ENCODE results near the gene FLVCR2. TPM values are rescaled to one million over a fixed set of nuclear protein-coding genes. Genes with fewer than 3 reads are reported as not detected.

The FLVCR2 gene
- total RNA-seq, 1 donor from 2014 or later: 0.79 TPM

- H3K4me3 ChIP-seq (ENCODE audit: low read depth, low read length): no peak overlapping the region
- no peak for TF ChIP-seq CTCF (IDR thresholded peaks at IDR 0.05; ENCODE audit: insufficient read depth, low read length, severe bottlenecking)
- FAIRE-seq (no peak), DNase-seq (ENCODE audit: low read depth) (no peak)
- no peaks in the 10 kb centered on the region for H3K36me3 ChIP-seq (ENCODE audit: control insufficient read depth, insufficient read depth, low read length)
- no peaks in the 10 kb centered on the region for H3K27me3 ChIP-seq (ENCODE audit: control insufficient read depth, insufficient read depth, low read length)
These were observed 52.5 kb downstream of the FLVCR2 start for GRCh38 chr14:75630695-75631452.

- H3K4me3 ChIP-seq (ENCODE audit: low read depth, low read length): no peak overlapping the region
- TF ChIP-seq CTCF (IDR thresholded peaks at IDR 0.05; ENCODE audit: insufficient read depth, low read length, severe bottlenecking): no peak
- DNase-seq (ENCODE audit: low read depth): no peak
- no peaks in the 10 kb centered on the region for H3K27me3 ChIP-seq (ENCODE audit: control insufficient read depth, insufficient read depth, low read length)
- FAIRE-seq: no peak
- no peaks in the 10 kb centered on the region for H3K36me3 ChIP-seq (ENCODE audit: control insufficient read depth, insufficient read depth, low read length)
These were observed 53.0 kb downstream of the FLVCR2 start for GRCh38 chr14:75631453-75631831.

DNA sequence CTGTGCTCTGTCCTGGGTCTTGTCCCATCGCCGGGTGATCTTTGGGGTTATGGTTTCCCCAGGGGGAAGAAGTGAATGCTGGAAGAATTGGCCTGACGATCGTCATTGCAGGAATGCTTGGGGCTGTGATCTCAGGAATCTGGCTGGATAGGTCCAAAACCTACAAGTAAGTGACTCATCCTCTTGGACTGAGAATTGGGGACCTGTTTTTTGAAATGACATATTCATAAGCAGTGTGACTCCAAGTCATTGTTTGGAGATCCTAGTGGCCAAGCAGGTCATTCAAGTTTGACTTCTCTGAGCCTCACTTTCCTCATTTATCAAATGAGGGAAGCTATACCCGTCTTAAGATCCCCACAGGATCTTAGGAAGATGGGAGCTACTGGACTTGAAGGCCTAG is 56.4 kb downstream of the FLVCR2 start:
- no peak overlapping the region for H3K4me3 ChIP-seq (ENCODE audit: low read depth, low read length)
- H3K27me3 ChIP-seq (ENCODE audit: control insufficient read depth, insufficient read depth, low read length): peaks cover 2% of the 10 kb centered on the region
- no peaks in the 10 kb centered on the region for H3K36me3 ChIP-seq (ENCODE audit: control insufficient read depth, insufficient read depth, low read length)
- no peak for TF ChIP-seq CTCF (IDR thresholded peaks at IDR 0.05; ENCODE audit: insufficient read depth, low read length, severe bottlenecking)
- DNase-seq (ENCODE audit: low read depth) (peak; percentile 39), FAIRE-seq (no peak)

- H3K27me3 ChIP-seq (ENCODE audit: control insufficient read depth, insufficient read depth, low read length): peaks cover 2% of the 10 kb centered on the region
- DNase-seq (ENCODE audit: low read depth) (no peak), FAIRE-seq (no peak)
- no peak overlapping the region for H3K4me3 ChIP-seq (ENCODE audit: low read depth, low read length)
- no peaks in the 10 kb centered on the region for H3K36me3 ChIP-seq (ENCODE audit: control insufficient read depth, insufficient read depth, low read length)
- TF ChIP-seq CTCF (IDR thresholded peaks at IDR 0.05; ENCODE audit: insufficient read depth, low read length, severe bottlenecking): no peak
These were observed 57.8 kb downstream of the FLVCR2 start for GRCh38 chr14:75636100-75636692.

DNA sequence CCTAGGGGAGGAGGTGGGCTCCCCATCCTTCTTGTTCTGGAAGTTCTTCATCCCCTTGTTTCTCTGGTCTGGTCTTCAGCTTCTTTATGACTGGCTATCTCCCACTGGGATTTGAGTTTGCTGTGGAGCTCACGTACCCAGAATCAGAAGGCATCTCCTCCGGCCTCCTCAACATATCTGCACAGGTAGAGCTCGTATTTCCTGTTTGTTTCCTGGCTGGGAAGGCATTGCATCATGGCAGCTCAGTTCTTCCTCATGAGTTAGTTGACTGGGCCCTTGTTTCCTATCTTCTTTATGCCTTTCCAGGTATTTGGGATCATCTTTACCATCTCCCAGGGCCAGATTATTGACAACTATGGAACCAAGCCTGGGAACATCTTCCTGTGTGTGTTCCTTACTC is 62.5 kb downstream of the FLVCR2 start:
- H3K4me3 ChIP-seq (ENCODE audit: low read depth, low read length): no peak overlapping the region
- no peak for FAIRE-seq
- H3K27me3 ChIP-seq (ENCODE audit: control insufficient read depth, insufficient read depth, low read length): peaks cover 2% of the 10 kb centered on the region
- H3K36me3 ChIP-seq (ENCODE audit: control insufficient read depth, insufficient read depth, low read length): no peaks in the 10 kb centered on the region
- peak; percentile 38 for DNase-seq (ENCODE audit: low read depth)
- no peak for TF ChIP-seq CTCF (IDR thresholded peaks at IDR 0.05; ENCODE audit: insufficient read depth, low read length, severe bottlenecking)

Measured in bronchial epithelial cell (primary cell).